ENCODE results near the gene NKAIN1. TPM values are rescaled to one million over a fixed set of nuclear protein-coding genes. Genes with fewer than 3 reads are reported as not detected.
"Not testable (repeated sequence)": the region's sequence is repeated elsewhere in the genome, so short reads cannot be mapped to it uniquely, and the experiment has no call there.

NKAIN1 gene
- total RNA-seq, 2 experiments from 2014 or later: not detected

DNA sequence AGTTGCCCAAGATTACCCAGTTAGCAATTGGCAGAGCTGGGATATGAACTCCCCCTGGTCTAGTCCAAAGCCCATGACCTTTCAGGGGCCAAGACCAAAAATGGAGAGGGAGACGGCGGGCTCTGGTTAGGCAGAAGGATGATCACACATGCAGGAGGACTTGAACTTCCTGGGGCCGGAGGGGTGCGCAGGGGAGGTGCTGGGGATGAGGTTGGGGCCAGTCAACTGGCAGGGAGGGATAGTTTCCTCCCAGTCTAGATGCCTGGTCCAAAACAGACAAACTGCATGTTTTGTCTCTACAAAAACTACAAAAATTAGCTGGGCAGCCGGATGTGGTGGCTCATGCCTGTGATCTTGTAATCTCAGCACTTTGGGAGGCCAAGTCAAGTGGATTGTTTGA is 78.1 kb downstream of the NKAIN1 start:
- ChIA-PET POLR2A (no interaction called here), CTCF (interaction anchor here (1.2 kb wide), 1 partner anchor 9 kb away, joined by 3 read pairs; no protein-coding TSS in a partner anchor)

- CTCF ChIA-PET: interaction anchor here (1.1 kb wide), 1 partner anchor 22 kb away, joined by 3 read pairs; no protein-coding TSS in a partner anchor
- POLR2A ChIA-PET: no interaction called here
Measured at GRCh38 chr1:31159869-31160611, 79.6 kb downstream of the NKAIN1 start.

DNA sequence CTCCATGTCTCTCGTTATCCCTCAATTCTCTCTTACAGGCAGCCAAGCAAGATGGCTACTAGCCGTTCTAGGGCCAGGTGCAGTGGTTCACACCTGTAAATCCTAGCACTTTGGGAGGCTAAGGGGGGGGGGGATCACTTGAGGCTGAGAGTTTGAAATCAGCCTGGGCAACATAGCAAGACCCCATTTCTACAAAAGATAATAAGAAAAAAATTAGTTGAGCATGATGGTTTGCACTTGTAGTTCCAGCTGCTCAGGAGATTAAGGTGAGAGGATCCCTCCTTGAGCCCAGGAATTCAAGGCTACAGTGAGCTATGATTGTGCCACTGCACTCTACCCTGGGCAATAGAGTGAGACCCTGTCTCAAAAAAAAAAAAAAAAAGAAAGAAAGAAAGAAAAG is 80.4 kb downstream of the NKAIN1 start:
- ChIA-PET POLR2A (no interaction called here), CTCF (no interaction called here)

- CTCF ChIA-PET: no interaction called here
- POLR2A ChIA-PET: interaction anchor here (0.5 to 0.6 kb wide), 2 partner anchors 102 to 281 kb away, joined by 3 to 5 read pairs; no protein-coding TSS in a partner anchor
Measured at GRCh38 chr1:31155216-31155806, 84.4 kb downstream of the NKAIN1 start.

- CTCF ChIA-PET: no interaction called here
- POLR2A ChIA-PET: interaction anchor here (0.5 to 0.6 kb wide), 2 partner anchors 102 to 281 kb away, joined by 3 to 5 read pairs; no protein-coding TSS in a partner anchor
Measured at GRCh38 chr1:31154632-31155215, 85.0 kb downstream of the NKAIN1 start.

DNA sequence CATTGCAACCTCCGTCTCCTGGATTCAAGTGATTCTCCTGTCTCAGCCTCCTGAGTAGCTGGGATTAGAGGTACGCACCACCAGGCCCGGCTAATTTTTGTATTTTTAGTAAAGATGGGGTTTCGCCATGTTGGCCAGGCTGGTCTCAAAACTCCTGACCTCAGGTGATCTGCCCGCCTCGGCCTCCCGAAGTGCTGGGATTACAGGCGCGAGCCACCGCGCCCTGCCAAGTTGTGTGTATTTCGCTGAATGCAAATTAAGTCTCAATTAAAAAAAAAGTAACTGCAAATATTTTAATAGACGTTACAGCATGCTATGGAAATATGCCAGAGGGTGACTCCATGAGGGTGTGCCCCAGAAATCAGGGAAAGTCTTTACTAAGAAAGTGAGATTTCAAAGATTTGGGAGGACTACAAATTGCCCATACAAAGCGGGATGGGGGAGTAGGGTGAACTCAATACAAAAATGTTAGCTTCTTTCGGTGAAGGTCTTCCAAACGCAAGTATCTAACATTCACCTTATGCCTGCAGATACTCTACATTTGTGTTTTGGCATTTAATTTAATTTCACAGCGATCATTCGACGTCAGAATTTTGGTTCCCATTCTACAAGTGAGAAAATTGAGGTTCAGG is 85.6 kb downstream of the NKAIN1 start:
- ChIA-PET POLR2A (interaction anchor here (0.7 kb wide), 1 partner anchor 708 kb away, joined by 3 read pairs; no protein-coding TSS in a partner anchor), CTCF (interaction anchor here (0.9 kb wide), 1 partner anchor 28 kb away, joined by 3 read pairs; no protein-coding TSS in a partner anchor)

DNA sequence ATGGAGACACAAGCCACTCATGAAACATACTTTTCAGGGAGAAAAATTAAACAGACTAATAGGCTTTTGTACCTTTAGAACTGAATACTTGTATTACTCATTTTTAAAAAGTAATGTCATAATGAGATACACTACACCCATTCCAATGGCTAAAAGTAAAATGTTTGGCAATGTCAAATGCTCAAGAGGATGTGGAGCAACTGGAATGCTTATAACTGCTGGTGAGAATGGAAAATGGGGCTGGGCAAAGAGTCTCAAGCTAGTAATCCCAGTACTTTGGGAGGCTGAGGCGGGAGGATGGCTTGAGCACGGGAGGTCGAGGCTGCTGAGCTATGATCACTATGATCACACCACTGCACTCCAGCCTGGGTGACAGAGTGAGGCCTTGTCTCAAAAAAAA is 86.3 kb downstream of the NKAIN1 start:
- CTCF ChIA-PET: interaction anchor here (0.9 kb wide), 1 partner anchor 28 kb away, joined by 3 read pairs; no protein-coding TSS in a partner anchor
- POLR2A ChIA-PET: no interaction called here

DNA sequence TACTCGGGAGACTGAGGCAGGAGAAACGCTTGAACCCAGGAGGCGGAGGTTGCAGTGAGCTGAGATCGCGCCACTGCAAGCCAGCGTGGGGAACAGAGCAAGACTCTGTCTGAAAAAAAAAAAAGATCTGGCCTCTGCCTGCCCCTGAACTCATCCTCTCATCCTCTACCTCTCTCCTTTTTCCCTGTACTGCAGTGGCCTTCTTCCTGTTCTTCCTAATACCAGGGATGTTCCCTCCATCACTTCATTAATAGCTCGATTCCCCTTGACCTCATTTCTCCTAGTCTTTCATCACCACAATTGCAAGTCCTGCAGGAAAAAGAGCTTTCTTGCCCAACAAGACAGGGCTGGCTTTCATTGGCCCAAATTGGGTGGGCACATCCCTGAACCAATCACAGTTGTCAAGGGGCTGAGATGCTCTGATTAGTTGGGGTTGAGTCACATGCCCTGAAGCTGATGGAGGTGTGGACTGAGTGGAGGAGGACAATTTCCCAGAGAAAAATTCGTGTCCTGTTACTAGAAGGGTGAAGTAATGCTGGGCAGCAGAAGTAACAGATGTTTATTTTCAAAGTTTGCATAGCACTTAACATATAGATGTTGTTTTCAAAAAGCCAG is 87.4 kb downstream of the NKAIN1 start:
- POLR2A ChIA-PET: no interaction called here
- CTCF ChIA-PET: interaction anchor here (0.7 kb wide), 2 partner anchors 12 to 599 kb away, joined by 3 read pairs; no protein-coding TSS in a partner anchor

GRCh38 chr1:31151402-31151801 is 88.3 kb downstream of the NKAIN1 start:
- CTCF ChIA-PET: no interaction called here
- POLR2A ChIA-PET: no interaction called here

DNA sequence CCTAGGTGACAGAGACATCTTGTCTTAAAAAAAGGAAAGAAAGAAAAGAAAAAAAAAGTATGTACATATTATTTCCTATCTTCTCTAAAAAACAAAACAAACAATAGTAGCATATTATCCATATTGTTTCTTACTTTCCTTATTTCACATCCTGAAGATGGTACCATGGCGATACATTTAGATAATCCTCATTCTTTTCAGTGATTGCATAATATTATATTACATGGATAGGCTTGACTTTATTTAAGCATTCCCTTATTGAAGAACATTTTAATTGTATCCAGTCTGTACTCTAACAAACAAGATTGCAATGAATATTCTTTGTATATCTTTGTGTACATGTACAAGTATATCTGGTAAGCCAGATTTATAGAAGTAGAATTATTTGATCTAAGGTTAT is 91.3 kb downstream of the NKAIN1 start:
- ChIA-PET POLR2A (no interaction called here), CTCF (no interaction called here)

DNA sequence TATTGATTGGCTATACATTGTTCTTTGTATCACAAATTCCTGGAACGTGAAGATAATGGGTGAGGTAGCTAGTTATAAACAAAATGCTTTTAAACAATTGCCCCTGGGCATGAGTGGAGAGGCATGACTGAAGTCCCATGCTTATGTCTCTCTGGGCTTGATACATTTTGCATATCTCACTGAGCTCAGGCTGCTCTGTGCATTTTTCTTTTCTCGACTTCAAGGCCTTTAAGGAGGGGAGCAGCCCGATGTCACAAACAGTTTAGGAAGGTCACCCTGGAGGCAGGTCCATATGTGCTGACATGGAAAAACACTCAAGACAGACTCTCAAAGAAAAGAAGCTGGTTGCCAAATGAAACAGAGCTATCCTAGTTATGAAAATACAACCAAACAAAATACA is 94.0 kb downstream of the NKAIN1 start:
- ChIA-PET POLR2A (no interaction called here), CTCF (interaction anchor here (0.8 kb wide), 1 partner anchor 19 kb away, joined by 3 read pairs; no protein-coding TSS in a partner anchor)

DNA sequence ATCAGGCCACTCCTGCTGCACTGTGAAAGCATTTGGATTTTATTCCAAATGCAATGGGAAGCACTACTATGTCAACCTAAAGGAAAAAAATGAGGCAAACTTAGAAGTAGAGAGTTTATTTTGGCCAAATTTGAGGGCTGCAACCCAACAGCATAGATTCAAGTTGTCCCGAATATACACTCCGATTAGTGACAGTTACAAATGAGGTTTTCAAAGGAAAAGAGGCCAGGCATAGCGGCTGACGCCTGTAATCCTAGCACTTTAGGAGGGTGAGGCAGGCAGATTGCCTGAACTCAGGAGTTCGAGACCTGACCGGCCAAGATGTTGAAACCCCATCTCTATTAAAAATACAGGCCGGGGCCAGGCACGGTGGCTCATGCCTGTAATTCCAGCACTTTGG is 95.2 kb downstream of the NKAIN1 start:
- ChIA-PET CTCF (interaction anchor here (0.7 kb wide), 1 partner anchor 405 kb away, joined by 3 read pairs; no protein-coding TSS in a partner anchor), POLR2A (no interaction called here)

DNA sequence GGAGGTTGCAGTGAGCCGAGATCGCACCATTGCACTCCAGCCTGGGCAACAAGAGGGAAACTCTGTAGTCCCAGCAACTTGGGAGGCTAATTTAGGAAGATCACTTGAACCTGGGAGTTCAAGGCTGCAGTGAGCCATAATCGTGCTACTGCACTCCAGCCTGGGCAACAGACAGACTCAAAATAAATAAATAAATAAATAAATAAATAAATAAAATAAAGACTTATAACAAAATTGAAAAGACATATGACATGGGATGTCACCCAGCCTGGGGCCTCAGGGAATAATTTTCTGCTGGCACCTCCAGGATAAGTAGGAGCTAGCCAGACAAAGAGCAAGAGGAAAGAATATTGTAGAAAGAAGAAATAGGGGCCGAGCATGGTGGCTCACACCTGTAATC is 96.2 kb downstream of the NKAIN1 start:
- POLR2A ChIA-PET: no interaction called here
- CTCF ChIA-PET: interaction anchor here (0.6 kb wide), 1 partner anchor 252 kb away, joined by 4 read pairs; no protein-coding TSS in a partner anchor

DNA sequence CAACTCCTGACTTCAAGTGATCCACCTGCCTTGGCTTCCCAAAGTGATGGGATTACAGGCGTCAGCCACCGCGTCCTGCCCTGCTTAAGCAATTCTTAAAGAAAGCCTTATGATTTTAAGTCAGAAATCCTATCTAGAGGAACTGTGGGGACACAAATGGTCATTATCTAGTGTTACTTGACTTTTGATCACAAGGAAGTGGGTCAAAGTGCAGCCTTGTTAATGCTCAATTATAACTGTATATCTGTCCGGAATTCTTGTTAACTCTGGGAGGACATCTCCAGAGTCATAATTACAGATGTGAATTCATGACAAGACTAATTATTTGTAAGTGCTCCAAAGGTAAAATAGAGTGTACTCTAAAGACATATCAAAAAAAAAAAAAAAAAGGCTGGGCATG is 97.3 kb downstream of the NKAIN1 start:
- CTCF ChIA-PET: no interaction called here
- POLR2A ChIA-PET: no interaction called here

DNA sequence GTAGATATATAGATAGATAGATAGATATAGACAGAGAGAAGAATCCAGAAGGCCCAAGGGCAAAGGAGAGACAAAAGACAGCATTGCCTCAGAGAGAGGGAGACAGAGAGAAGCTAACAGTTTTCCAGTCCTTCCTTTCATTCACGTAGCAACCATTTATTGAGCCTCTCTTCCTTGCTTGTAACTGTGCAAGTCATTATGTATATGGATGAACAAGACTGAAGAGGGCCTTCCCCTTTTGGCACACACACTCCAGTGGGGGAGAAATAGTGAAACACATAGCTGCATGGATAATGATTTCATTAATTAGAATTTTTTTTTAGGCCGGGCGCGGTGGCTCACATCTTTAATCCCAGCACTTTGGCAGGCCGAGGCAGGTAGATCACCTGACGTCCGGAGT is 99.4 kb downstream of the NKAIN1 start:
- CTCF ChIA-PET: no interaction called here
- POLR2A ChIA-PET: no interaction called here

DNA sequence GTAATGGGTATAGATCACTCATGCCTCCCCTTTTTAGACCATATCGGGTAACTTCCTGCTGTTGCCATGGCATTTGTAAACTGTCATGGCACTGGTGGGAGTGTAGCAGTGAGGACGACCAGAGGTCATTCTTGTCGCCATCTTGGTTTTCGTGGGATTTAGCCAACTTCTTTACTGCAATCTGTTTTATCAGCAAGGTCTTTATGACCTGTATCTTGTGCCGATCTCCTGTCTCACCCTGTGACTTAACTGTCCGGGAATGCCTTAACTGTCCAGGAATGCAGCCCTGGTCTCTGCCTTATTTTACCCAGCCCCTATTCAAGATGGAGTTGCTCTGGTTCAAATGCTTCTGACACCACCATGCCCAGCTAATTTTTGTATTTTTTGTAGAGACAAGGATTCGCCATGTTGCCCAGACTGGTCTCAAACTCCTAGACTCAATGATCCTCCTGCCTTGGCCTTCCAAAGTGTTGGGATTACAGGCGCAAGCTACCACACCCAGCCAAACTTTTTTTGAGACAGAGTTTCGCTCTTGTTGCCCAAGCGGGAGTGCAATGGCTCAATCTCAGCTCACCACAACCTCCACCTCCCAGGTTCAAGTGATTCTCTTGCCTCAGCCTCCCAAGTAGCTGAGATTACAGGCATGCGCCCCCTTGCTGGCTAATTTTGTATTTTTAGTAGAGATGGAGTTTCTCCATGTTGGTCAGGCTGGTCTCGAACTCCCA is 100.7 kb downstream of the NKAIN1 start:
- CTCF ChIA-PET: interaction anchor here (1.0 kb wide), 1 partner anchor 24 kb away, joined by 5 read pairs; no protein-coding TSS in a partner anchor
- POLR2A ChIA-PET: not testable (repeated sequence)

DNA sequence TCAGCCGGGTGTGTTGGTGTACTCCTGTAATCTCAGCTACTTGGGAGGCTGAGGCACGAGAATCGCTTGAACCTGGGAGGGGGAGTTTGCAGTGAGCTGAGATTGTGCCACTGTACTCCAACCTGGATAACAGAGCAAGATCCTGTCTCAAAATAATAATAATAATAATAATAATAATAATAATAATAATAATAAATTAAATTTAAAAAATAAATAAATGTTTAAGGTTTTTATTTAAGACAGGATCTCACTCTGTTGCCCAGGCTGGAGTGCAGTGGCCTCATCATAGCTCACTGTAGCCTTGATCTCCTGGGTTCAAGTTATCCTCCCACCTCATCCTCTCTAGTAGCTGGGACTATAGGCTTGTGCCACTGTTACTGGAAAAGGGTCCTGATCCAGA is 101.8 kb downstream of the NKAIN1 start:
- CTCF ChIA-PET, POLR2A ChIA-PET: not testable (repeated sequence)

- ChIA-PET CTCF (interaction anchor here (0.6 kb wide), 1 partner anchor 48 kb away, joined by 3 read pairs; no protein-coding TSS in a partner anchor), POLR2A (no interaction called here)
Measured at GRCh38 chr1:31135973-31136600, 103.6 kb downstream of the NKAIN1 start.

DNA sequence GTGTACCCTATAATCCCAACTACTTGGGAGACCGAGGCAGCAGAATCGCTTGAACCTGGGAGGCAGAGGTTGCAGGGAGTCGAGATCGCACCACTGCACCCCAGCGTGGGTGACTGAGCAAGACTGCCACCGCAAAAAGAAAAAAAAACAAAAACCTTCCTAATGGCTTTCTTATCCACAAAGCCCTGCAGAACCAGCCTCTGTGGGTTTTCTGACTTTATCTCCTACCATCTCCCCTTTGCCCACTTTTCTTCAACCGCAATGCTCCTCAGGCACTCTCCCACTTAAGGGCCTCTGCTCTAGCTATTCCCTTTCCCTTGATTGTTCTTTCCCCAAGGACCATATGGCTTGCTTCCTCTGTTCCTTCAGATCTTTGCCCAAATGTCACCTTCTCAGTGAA is 106.3 kb downstream of the NKAIN1 start:
- CTCF ChIA-PET: no interaction called here
- POLR2A ChIA-PET: no interaction called here
